OCI-LY7 (cell line): ENCODE results near the gene AAGAB. TPM values are rescaled to one million over a fixed set of nuclear protein-coding genes. Genes with fewer than 3 reads are reported as not detected.

ENCODE experiments used
- BruUV-seq: library from RNA; stranded (reverse); fragments of 400-500 nt; replicated peaks from 2 replicates; lab custom pipeline; 2021; lab: Mats Ljungman, UMichigan
- CTCF ChIA-PET: fragments of 300-600 bp; sonication (Branson Sonifier 250); formaldehyde crosslinking; loops from one replicate; lab custom pipeline; 2022; ENCODE audit warnings: antibody characterized with exemption; ENCODE audit not compliant: unreplicated experiment; lab: Charles Lee
- POLR2A ChIA-PET: fragments of 300-600 bp; sonication (Branson Sonifier 250); formaldehyde crosslinking; loops from one replicate; lab custom pipeline; 2022; ENCODE audit warnings: antibody characterized with exemption; lab: Charles Lee
- DNase-seq: peaks from one replicate; pipeline ENCODE4 v3.0.0-alpha.2; 2015; ENCODE audit warnings: low spot score
- H2AFZ ChIP-seq: fragments of 200-600 bp; sonication (generic), shearing (Covaris generic); 2 replicates; pipeline ENCODE4 v1.6.1; 2014; ENCODE audit warnings: mild to moderate bottlenecking, antibody characterized with exemption, low read length, moderate library complexity
- H3K27ac ChIP-seq: fragments of 200-600 bp; sonication (generic); 2 replicates; pipeline ENCODE4 v1.5.1; 2014; ENCODE audit warnings: mixed run types, low read depth, mild to moderate bottlenecking, moderate library complexity, low read length, inconsistent platforms; ENCODE audit not compliant: poor library complexity, severe bottlenecking
- H3K36me3 ChIP-seq: fragments of 200-600 bp; sonication (generic); 2 replicates; pipeline ENCODE4 v1.6.1; 2014; ENCODE audit warnings: mild to moderate bottlenecking, antibody characterized with exemption, low read length, moderate library complexity, mixed read lengths; ENCODE audit not compliant: insufficient read depth
- H3K4me1 ChIP-seq: fragments of 200-600 bp; sonication (generic); 2 replicates; pipeline ENCODE4 v1.5.1; 2014; ENCODE audit warnings: mild to moderate bottlenecking, low read length; ENCODE audit not compliant: insufficient read depth, poor library complexity, severe bottlenecking
- H3K4me2 ChIP-seq: fragments of 200-600 bp; sonication (generic); 2 replicates; pipeline ENCODE4 v1.6.1; 2014; ENCODE audit warnings: mild to moderate bottlenecking, low read length
- H3K4me3 ChIP-seq: fragments of 200-600 bp; sonication (generic); 2 replicates; pipeline ENCODE4 v1.5.1; 2014; ENCODE audit warnings: mild to moderate bottlenecking, low read depth, low read length; ENCODE audit not compliant: poor library complexity, severe bottlenecking
- H3K79me2 ChIP-seq: fragments of 200-600 bp; sonication (generic); 2 replicates; pipeline ENCODE4 v1.6.1; 2016; ENCODE audit warnings: low read depth, mild to moderate bottlenecking, low read length, moderate library complexity, mixed read lengths; ENCODE audit not compliant: insufficient read depth
- H3K9me2 ChIP-seq: fragments of 200-600 bp; sonication (generic); 2 replicates; pipeline ENCODE4 v1.6.1; 2016; ENCODE audit warnings: mild to moderate bottlenecking, low read length, mixed read lengths; ENCODE audit not compliant: insufficient read depth
- H3K9me3 ChIP-seq: fragments of 200-600 bp; sonication (generic); 2 replicates; pipeline ENCODE4 v1.6.1; 2014; ENCODE audit warnings: mild to moderate bottlenecking, mixed run types, low read length, mixed read lengths
- H4K20me1 ChIP-seq: fragments of 200-600 bp; sonication (generic); 2 replicates; pipeline ENCODE4 v1.6.1; 2014; ENCODE audit warnings: mild to moderate bottlenecking, antibody characterized with exemption, low read length, moderate library complexity, mixed read lengths; ENCODE audit not compliant: insufficient read depth
- EZH2phosphoT487 ChIP-seq: fragments of 200-600 bp; sonication (generic); IDR thresholded peaks from 2 replicates; pipeline ENCODE4 v1.6.1; 2018; ENCODE audit warnings: low read depth, borderline replicate concordance, mild to moderate bottlenecking, mixed run types, antibody characterized with exemption, low read length, moderate library complexity, mixed read lengths
- intact Hi-C: fragments of 100-400 bp; cut with micrococcal nuclease; formaldehyde crosslinking; loops from one replicate; pipeline ENCODE4 v1.10.0; 2022; ENCODE audit not compliant: unreplicated experiment
- total RNA-seq, 2 experiments: library from RNA; depleted of rRNA in 1 of 2; stranded (reverse); fragments of >200 nt in 1 of 2; shearing (Covaris generic) in 1 of 2; gene quantifications; 2 replicates each; pipeline ENCODE4 v1.2.3, GENCODE V29; 2014 to 2022
- TF ChIP-seq, protein P1 (sequence below): fragments of 200-600 bp; sonication (generic); conservative IDR thresholded peaks from 2 replicates; pipeline ENCODE4 v1.5.1; 2014; ENCODE audit warnings: mild to moderate bottlenecking, antibody characterized with exemption, low read length, moderate library complexity, mixed read lengths

The AAGAB gene
- total RNA-seq, 2 experiments from 2014 or later, result 31.0 to 39.9 TPM

DNA sequence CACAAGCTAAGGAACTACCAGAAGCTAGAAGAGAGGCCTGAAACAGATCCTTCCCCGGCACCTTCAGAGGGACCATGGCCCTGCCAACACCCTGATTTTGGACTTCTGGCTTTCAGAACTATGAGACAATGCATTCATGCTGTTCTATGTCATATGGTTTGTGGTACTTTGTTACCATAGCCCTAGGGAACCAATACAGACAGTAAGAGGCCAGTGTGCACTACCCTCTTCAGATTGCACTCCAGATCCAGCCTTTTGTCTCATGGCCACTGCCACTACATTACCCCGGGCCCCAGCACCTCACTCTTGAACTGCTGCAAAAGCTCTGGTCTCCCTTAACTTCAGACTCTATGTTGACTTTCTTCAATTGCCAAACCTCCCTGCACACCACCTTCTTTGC, 24.0 kb downstream of the AAGAB start:
- Histone ChIP-seq H3K27ac (no peak overlapping the region), H3K9me3 (no peaks in the 10 kb centered on the region), H3K4me3 (no peak overlapping the region), H3K36me3 (peaks cover 90% of the 10 kb centered on the region), H3K4me2 (no peak overlapping the region), H3K79me2 (no peaks in the 10 kb centered on the region), H3K4me1 (peaks cover 15% of the 10 kb centered on the region), H3K9me2 (no peaks in the 10 kb centered on the region), H2AFZ (no peak overlapping the region), H4K20me1 (no peaks in the 10 kb centered on the region)
- POLR2A ChIA-PET, result interaction anchor here (1.4 kb wide), 1 partner anchor 23 kb away, joined by 3 read pairs; no protein-coding TSS in a partner anchor
- TF ChIP-seq, protein P1, sequence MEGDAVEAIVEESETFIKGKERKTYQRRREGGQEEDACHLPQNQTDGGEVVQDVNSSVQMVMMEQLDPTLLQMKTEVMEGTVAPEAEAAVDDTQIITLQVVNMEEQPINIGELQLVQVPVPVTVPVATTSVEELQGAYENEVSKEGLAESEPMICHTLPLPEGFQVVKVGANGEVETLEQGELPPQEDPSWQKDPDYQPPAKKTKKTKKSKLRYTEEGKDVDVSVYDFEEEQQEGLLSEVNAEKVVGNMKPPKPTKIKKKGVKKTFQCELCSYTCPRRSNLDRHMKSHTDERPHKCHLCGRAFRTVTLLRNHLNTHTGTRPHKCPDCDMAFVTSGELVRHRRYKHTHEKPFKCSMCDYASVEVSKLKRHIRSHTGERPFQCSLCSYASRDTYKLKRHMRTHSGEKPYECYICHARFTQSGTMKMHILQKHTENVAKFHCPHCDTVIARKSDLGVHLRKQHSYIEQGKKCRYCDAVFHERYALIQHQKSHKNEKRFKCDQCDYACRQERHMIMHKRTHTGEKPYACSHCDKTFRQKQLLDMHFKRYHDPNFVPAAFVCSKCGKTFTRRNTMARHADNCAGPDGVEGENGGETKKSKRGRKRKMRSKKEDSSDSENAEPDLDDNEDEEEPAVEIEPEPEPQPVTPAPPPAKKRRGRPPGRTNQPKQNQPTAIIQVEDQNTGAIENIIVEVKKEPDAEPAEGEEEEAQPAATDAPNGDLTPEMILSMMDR, result no peak
- no peak for TF ChIP-seq EZH2phosphoT487
- CTCF ChIA-PET, result no interaction called here
- no TSS peak for BruUV-seq
- intact Hi-C loops, result no loop called here
- no peak for DNase-seq

DNA sequence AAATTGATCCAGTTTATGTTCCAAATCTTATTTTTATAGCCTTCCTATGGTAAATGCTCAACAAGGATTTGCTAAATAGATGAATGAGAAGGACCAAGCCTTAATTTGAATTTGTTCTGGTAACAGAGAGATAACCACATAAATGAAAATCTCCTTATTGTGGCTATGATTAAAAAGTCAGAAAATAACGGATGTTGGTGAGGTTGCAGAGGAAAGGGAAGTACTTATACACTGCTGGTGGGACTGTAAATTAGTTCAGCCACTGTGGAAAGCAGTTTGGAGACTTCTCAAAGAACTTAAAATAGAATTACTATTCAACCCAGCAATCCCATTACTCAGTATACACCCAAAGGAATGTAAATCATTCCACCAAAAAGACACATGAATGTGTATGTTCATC, 26.2 kb downstream of the AAGAB start:
- Histone ChIP-seq H3K27ac (no peak overlapping the region), H4K20me1 (no peaks in the 10 kb centered on the region), H3K4me2 (no peak overlapping the region), H3K4me1 (peaks cover 21% of the 10 kb centered on the region), H3K4me3 (no peak overlapping the region), H3K9me3 (no peaks in the 10 kb centered on the region), H2AFZ (no peak overlapping the region), H3K9me2 (no peaks in the 10 kb centered on the region), H3K36me3 (peaks cover 74% of the 10 kb centered on the region), H3K79me2 (no peaks in the 10 kb centered on the region)
- TF ChIP-seq, protein P1, result no peak
- TF ChIP-seq EZH2phosphoT487, result no peak
- CTCF ChIA-PET, result no interaction called here
- DNase-seq, result no peak
- intact Hi-C loops, result no loop called here
- BruUV-seq, result no TSS peak
- POLR2A ChIA-PET, result no interaction called here

DNA sequence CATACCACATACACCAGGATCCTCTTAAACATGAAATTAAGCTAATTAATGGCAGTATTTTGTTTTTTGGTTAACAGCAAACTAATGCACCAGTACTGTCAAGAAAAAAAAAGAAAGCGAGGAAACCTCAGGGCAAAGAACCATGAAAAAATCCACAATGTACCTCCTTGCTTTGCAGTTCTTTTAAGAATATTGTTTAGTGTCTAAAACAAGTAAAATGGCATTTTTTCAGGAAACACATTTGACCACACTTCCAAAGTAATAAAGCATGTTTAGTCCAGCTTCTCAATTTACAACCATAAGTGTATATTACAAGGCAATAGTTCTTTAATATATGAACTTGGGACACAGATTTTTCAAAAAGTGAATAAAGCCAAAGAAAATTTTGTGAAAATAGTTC, 26.6 kb downstream of the AAGAB start:
- BruUV-seq, result no TSS peak
- H3K79me2 ChIP-seq, result no peaks in the 10 kb centered on the region
- no peak overlapping the region for H3K4me2 ChIP-seq
- H3K9me3 ChIP-seq, result no peaks in the 10 kb centered on the region
- H3K27ac ChIP-seq, result no peak overlapping the region
- intact Hi-C loops, result no loop called here
- DNase-seq, result no peak
- H3K36me3 ChIP-seq, result peaks cover 69% of the 10 kb centered on the region
- no peaks in the 10 kb centered on the region for H4K20me1 ChIP-seq
- no peak overlapping the region for H3K4me3 ChIP-seq
- H3K4me1 ChIP-seq, result peaks cover 21% of the 10 kb centered on the region
- ChIA-PET POLR2A (interaction anchor here (0.7 kb wide), 2 partner anchors 12 to 31 kb away, joined by 5 read pairs; no protein-coding TSS in a partner anchor), CTCF (no interaction called here)
- no peak overlapping the region for H2AFZ ChIP-seq
- TF ChIP-seq, protein P1, result no peak
- TF ChIP-seq EZH2phosphoT487, result no peak
- H3K9me2 ChIP-seq, result no peaks in the 10 kb centered on the region
